Astrocyte (in vitro differentiated cells and primary cell): Measurements from ENCODE around the gene HELT. TPM values are rescaled to one million over a fixed set of nuclear protein-coding genes. Genes with fewer than 3 reads are reported as not detected.
"Not testable (repeated sequence)": the region's sequence is repeated elsewhere in the genome, so short reads cannot be mapped to it uniquely, and the experiment has no call there.

Experiments
- DNase-seq: peaks from one replicate; pipeline ENCODE4 v3.0.0-alpha.2; 2010; ENCODE audit warnings: low read depth
- FAIRE-seq: peaks from 2 replicates; lab custom pipeline; 2011; peaks lifted over from hg19 to GRCh38; lab: Jason Lieb, UNC
- H2AFZ ChIP-seq: 2 replicates; pipeline ENCODE4 v1.6.0; 2012; ENCODE audit warnings: low read depth, low read length, inconsistent platforms
- H3K27ac ChIP-seq: 2 replicates; pipeline ENCODE4 v1.5.1; 2011; ENCODE audit warnings: low read depth, low read length, inconsistent platforms
- H3K27me3 ChIP-seq: 2 replicates; pipeline ENCODE4 v1.6.0; 2011; ENCODE audit warnings: low read length, inconsistent platforms; ENCODE audit not compliant: insufficient read depth
- H3K36me3 ChIP-seq: 2 replicates; pipeline ENCODE4 v1.5.1; 2011; ENCODE audit warnings: low read length, inconsistent platforms; ENCODE audit not compliant: insufficient read depth
- H3K4me1 ChIP-seq: 2 replicates; pipeline ENCODE4 v1.5.1; 2011; ENCODE audit warnings: low read length, inconsistent platforms; ENCODE audit not compliant: insufficient read depth
- H3K4me2 ChIP-seq: 2 replicates; pipeline ENCODE4 v1.6.0; 2012; ENCODE audit warnings: low read length, inconsistent platforms
- H3K4me3 ChIP-seq: 2 replicates; pipeline ENCODE4 v1.5.1; 2011; ENCODE audit warnings: low read depth, mild to moderate bottlenecking, low read length, inconsistent platforms; ENCODE audit not compliant: insufficient read depth
- H3K79me2 ChIP-seq: 2 replicates; pipeline ENCODE4 v1.6.0; 2012; ENCODE audit warnings: mild to moderate bottlenecking, low read length, inconsistent platforms; ENCODE audit not compliant: insufficient read depth
- H3K9ac ChIP-seq: 2 replicates; pipeline ENCODE4 v1.6.0; 2012; ENCODE audit warnings: mild to moderate bottlenecking, low read length, inconsistent platforms
- H3K9me3 ChIP-seq: 2 replicates; pipeline ENCODE4 v1.5.1; 2012; ENCODE audit warnings: low read depth, mild to moderate bottlenecking, low read length, inconsistent platforms; ENCODE audit not compliant: insufficient read depth
- H4K20me1 ChIP-seq: 2 replicates; pipeline ENCODE4 v1.6.0; 2012; ENCODE audit warnings: low read length, inconsistent platforms; ENCODE audit not compliant: insufficient read depth
- H3K27ac Mint-ChIP-seq: one replicate; pipeline ENCODE4 v1.8.0; 2021; ENCODE audit warnings: mild to moderate bottlenecking, mixed read lengths; ENCODE audit not compliant: unreplicated experiment
- H3K27me3 Mint-ChIP-seq: one replicate; pipeline ENCODE4 v1.8.0; 2021; ENCODE audit warnings: low read depth, mixed read lengths; ENCODE audit not compliant: unreplicated experiment
- H3K36me3 Mint-ChIP-seq: one replicate; pipeline ENCODE4 v1.8.0; 2021; ENCODE audit warnings: low read depth, mixed read lengths; ENCODE audit not compliant: unreplicated experiment
- H3K4me1 Mint-ChIP-seq: one replicate; pipeline ENCODE4 v1.8.0; 2021; ENCODE audit warnings: low read depth, mixed read lengths; ENCODE audit not compliant: unreplicated experiment
- H3K4me3 Mint-ChIP-seq: one replicate; pipeline ENCODE4 v1.8.0; 2021; ENCODE audit warnings: mild to moderate bottlenecking, moderate library complexity, mixed read lengths; ENCODE audit not compliant: unreplicated experiment
- H3K9me3 Mint-ChIP-seq: one replicate; pipeline ENCODE4 v1.8.0; 2021; ENCODE audit warnings: mild to moderate bottlenecking, mixed read lengths; ENCODE audit not compliant: unreplicated experiment
- CTCF ChIP-seq: IDR thresholded peaks from 2 replicates; pipeline ENCODE4 v1.5.1; 2011; ENCODE audit warnings: low read depth, mild to moderate bottlenecking, inconsistent platforms, low read length, moderate library complexity; ENCODE audit not compliant: insufficient read depth
- EZH2 ChIP-seq: IDR thresholded peaks from 2 replicates; pipeline ENCODE4 v1.6.1; 2012; ENCODE audit warnings: mild to moderate bottlenecking, low read length, inconsistent platforms; ENCODE audit not compliant: insufficient read depth
- total RNA-seq: library from RNA; stranded (reverse); gene quantifications from 2 replicates; pipeline ENCODE4 v1.2.1, GENCODE V29; 2021

HELT gene
- total RNA-seq, 1 donor from 2014 or later, result not detected

GRCh38 chr4:184988611-184989010, 29.7 kb upstream of the HELT start:
- Mint-ChIP-seq H3K36me3 (no peaks in the 10 kb centered on the region), H3K4me3 (no peak overlapping the region), H3K27ac (no peak overlapping the region), H3K9me3 (no peaks in the 10 kb centered on the region), H3K27me3 (peaks cover 18% of the 10 kb centered on the region), H3K4me1 (peaks cover 2% of the 10 kb centered on the region)
- no peak for FAIRE-seq
- no peak for DNase-seq
- H3K79me2 ChIP-seq, result no peaks in the 10 kb centered on the region
- no peaks in the 10 kb centered on the region for H3K36me3 ChIP-seq
- TF ChIP-seq EZH2, result no peak
- no peak overlapping the region for H3K4me3 ChIP-seq
- H3K4me2 ChIP-seq, result no peak overlapping the region
- H3K9me3 ChIP-seq, result no peaks in the 10 kb centered on the region
- H3K4me1 ChIP-seq, result no peaks in the 10 kb centered on the region
- no peak overlapping the region for H2AFZ ChIP-seq
- no peak overlapping the region for H3K9ac ChIP-seq
- no peaks in the 10 kb centered on the region for H4K20me1 ChIP-seq
- no peaks in the 10 kb centered on the region for H3K27me3 ChIP-seq
- no peak overlapping the region for H3K27ac ChIP-seq

GRCh38 chr4:184989283-184989682, 29.0 kb upstream of the HELT start:
- H2AFZ ChIP-seq, H3K9ac ChIP-seq, H3K36me3 ChIP-seq, H3K79me2 ChIP-seq, H3K4me2 ChIP-seq, H4K20me1 ChIP-seq, H3K9me3 ChIP-seq, H3K4me3 ChIP-seq, H3K4me1 Mint-ChIP-seq, H3K9me3 Mint-ChIP-seq, H3K27ac ChIP-seq, DNase-seq, H3K4me3 Mint-ChIP-seq, FAIRE-seq, H3K36me3 Mint-ChIP-seq, H3K4me1 ChIP-seq, H3K27ac Mint-ChIP-seq, H3K27me3 ChIP-seq: not testable (repeated sequence)
- H3K27me3 Mint-ChIP-seq, result peaks cover 18% of the 10 kb centered on the region

- H3K36me3 Mint-ChIP-seq, H4K20me1 ChIP-seq, H3K4me1 ChIP-seq, H3K9me3 ChIP-seq, DNase-seq, FAIRE-seq, H3K27me3 ChIP-seq, H3K27ac Mint-ChIP-seq, H3K9me3 Mint-ChIP-seq, H3K4me3 ChIP-seq, H3K36me3 ChIP-seq, H3K4me2 ChIP-seq, H3K4me1 Mint-ChIP-seq, H3K4me3 Mint-ChIP-seq, H3K27ac ChIP-seq, H2AFZ ChIP-seq, H3K9ac ChIP-seq, H3K79me2 ChIP-seq: not testable (repeated sequence)
- H3K27me3 Mint-ChIP-seq, result peaks cover 18% of the 10 kb centered on the region
These were observed 28.2 kb upstream of the HELT start for GRCh38 chr4:184990131-184990530.

- H3K79me2 ChIP-seq, result no peaks in the 10 kb centered on the region
- peaks cover 2% of the 10 kb centered on the region for H3K27me3 ChIP-seq
- no peak overlapping the region for H3K4me2 ChIP-seq
- H3K36me3 ChIP-seq, result no peaks in the 10 kb centered on the region
- FAIRE-seq (no peak), DNase-seq (no peak)
- H3K36me3 Mint-ChIP-seq, result no peaks in the 10 kb centered on the region
- peaks cover 18% of the 10 kb centered on the region for H3K27me3 Mint-ChIP-seq
- H3K9ac ChIP-seq, result no peak overlapping the region
- H3K4me1 ChIP-seq, result no peaks in the 10 kb centered on the region
- H3K4me1 Mint-ChIP-seq, result peaks cover 2% of the 10 kb centered on the region
- TF ChIP-seq EZH2 (no peak), CTCF (no peak)
- no peak overlapping the region for H3K27ac ChIP-seq
- no peak overlapping the region for H2AFZ ChIP-seq
- H3K4me3 Mint-ChIP-seq, result no peak overlapping the region
- no peak overlapping the region for H3K27ac Mint-ChIP-seq
- H4K20me1 ChIP-seq, result no peaks in the 10 kb centered on the region
- no peaks in the 10 kb centered on the region for H3K9me3 Mint-ChIP-seq
- no peaks in the 10 kb centered on the region for H3K9me3 ChIP-seq
- H3K4me3 ChIP-seq, result no peak overlapping the region
These were observed 26.4 kb upstream of the HELT start for GRCh38 chr4:184991860-184992259.
